SK-N-SH treated with all-trans-retinoic acid at 6 μM for 48 hours (cell line): ENCODE measurements around the gene CDC45.

Source experiments
- CREB5 ChIP-seq: fragments of 250-450 bp; sonication (Bioruptor Pico); IDR thresholded peaks from 2 replicates; pipeline ENCODE4 v1.5.1; 2020; ENCODE audit warnings: low read depth, mild to moderate bottlenecking, moderate library complexity
- PATZ1 ChIP-seq: fragments of 250-450 bp; sonication (Bioruptor Pico); IDR thresholded peaks from 2 replicates; pipeline ENCODE4 v1.8.0; 2020; ENCODE audit warnings: mild to moderate bottlenecking, moderate library complexity, borderline replicate concordance
- RARB ChIP-seq: fragments of 250-450 bp; sonication (Bioruptor Pico); IDR thresholded peaks from 2 replicates; pipeline ENCODE4 v1.8.0; 2021; ENCODE audit warnings: mild to moderate bottlenecking, moderate library complexity
- ZNF70 ChIP-seq: fragments of 450-650 bp; formaldehyde crosslinking; IDR thresholded peaks from 2 replicates; pipeline ENCODE4 v1.5.0; 2020; ENCODE audit warnings: mild to moderate bottlenecking, moderate library complexity

DNA sequence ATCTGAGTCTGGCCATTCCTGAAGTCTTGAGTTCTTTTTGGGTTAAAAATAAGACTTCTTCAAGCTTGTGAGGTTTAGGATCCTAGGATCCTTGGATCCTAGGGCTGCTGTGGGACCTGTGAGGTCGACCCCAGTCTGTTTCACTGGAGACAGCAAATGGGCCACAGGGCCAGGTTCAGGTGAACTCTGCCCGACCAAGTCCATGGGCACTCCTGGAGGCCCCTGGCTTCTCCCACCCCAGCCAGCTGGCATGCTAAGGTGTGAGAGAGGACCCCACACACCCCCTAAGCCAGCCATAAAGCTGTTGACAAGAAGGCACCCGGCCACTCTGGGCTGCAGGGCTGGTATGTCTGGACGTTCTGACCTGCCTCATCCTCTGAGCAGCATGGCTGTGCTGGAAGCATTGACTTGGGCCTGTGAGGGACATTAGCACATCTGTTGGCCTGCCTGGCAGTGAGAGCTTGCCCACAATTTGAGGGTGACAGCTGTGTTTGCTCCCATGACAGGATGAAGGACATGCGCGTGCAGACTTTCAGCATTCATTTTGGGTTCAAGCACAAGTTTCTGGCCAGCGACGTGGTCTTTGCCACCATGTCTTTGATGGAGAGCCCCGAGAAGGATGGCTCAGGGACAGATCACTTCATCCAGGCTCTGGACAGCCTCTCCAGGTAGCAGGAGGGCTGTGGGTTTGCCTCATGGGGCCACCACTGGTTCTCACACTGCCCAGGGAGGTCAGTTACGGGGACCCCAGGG is 28.5 kb downstream of the CDC45 start:
- no peak for TF ChIP-seq RARB (CRISPR knock-in tag)
- no peak for TF ChIP-seq CREB5
- TF ChIP-seq PATZ1 (CRISPR knock-in tag), result no peak
- TF ChIP-seq ZNF70, result no peak
